ENCODE results near the gene LTB4R. TPM values are rescaled to one million over a fixed set of nuclear protein-coding genes. Genes with fewer than 3 reads are reported as not detected.

Gene LTB4R
- total RNA-seq, 1 experiment from 2014 or later, result 5.0 TPM

Other genes with a start within 250 kb of the LTB4R start
- 0.04 TPM in 1 of 2 replicates, not detected in the other for gene CPNE6, start 239.9 kb upstream of the LTB4R start, total RNA-seq (2014; rRNA removed; shearing (Covaris generic))
- 73.7 and 80.1 TPM in 2 replicates for gene PCK2, start 217.2 kb upstream of the LTB4R start, total RNA-seq (2014; rRNA removed; shearing (Covaris generic))
- 70.4 and 90.1 TPM in 2 replicates for gene DCAF11, start 196.7 kb upstream of the LTB4R start, total RNA-seq (2014; rRNA removed; shearing (Covaris generic))
- 0.87 and 2.1 TPM in 2 replicates for gene NRL, start 196.6 kb upstream of the LTB4R start, total RNA-seq (2014; rRNA removed; shearing (Covaris generic))
- gene FITM1, start 180.8 kb upstream of the LTB4R start, total RNA-seq (2014; rRNA removed; shearing (Covaris generic)), result not detected in 2 replicates
- gene PSME1, start 175.3 kb upstream of the LTB4R start, total RNA-seq (2014; rRNA removed; shearing (Covaris generic)), result 46.9 and 49.3 TPM in 2 replicates
- 25.7 and 35.9 TPM in 2 replicates for gene EMC9, start 169.9 kb upstream of the LTB4R start, total RNA-seq (2014; rRNA removed; shearing (Covaris generic))
- 129 and 134 TPM in 2 replicates for gene PSME2, start 164.9 kb upstream of the LTB4R start, total RNA-seq (2014; rRNA removed; shearing (Covaris generic))
- gene RNF31, start 164.0 kb upstream of the LTB4R start, total RNA-seq (2014; rRNA removed; shearing (Covaris generic)), result 67.7 and 75.0 TPM in 2 replicates
- 8.1 and 11.2 TPM in 2 replicates for gene IRF9, start 150.2 kb upstream of the LTB4R start, total RNA-seq (2014; rRNA removed; shearing (Covaris generic))
- 5.6 and 5.9 TPM in 2 replicates for gene REC8, start 139.4 kb upstream of the LTB4R start, total RNA-seq (2014; rRNA removed; shearing (Covaris generic))
- 139 and 149 TPM in 2 replicates for gene IPO4, start 122.7 kb upstream of the LTB4R start, total RNA-seq (2014; rRNA removed; shearing (Covaris generic))
- 27.4 and 35.2 TPM in 2 replicates for gene TM9SF1, start 116.1 kb upstream of the LTB4R start, total RNA-seq (2014; rRNA removed; shearing (Covaris generic))
- not detected in 2 replicates for gene TSSK4, start 105.8 kb upstream of the LTB4R start, total RNA-seq (2014; rRNA removed; shearing (Covaris generic))
- 17.6 and 20.8 TPM in 2 replicates for gene CHMP4A, start 98.0 kb upstream of the LTB4R start, total RNA-seq (2014; rRNA removed; shearing (Covaris generic))
- 18.6 and 23.6 TPM in 2 replicates for gene MDP1, start 95.4 kb upstream of the LTB4R start, total RNA-seq (2014; rRNA removed; shearing (Covaris generic))
- 195 and 203 TPM in 2 replicates for gene NEDD8, start 79.1 kb upstream of the LTB4R start, total RNA-seq (2014; rRNA removed; shearing (Covaris generic))
- gene GMPR2, start 78.6 kb upstream of the LTB4R start, total RNA-seq (2014; rRNA removed; shearing (Covaris generic)), result 81.6 and 104 TPM in 2 replicates
- gene TINF2, start 68.9 kb upstream of the LTB4R start, total RNA-seq (2014; rRNA removed; shearing (Covaris generic)), result 46.9 and 52.2 TPM in 2 replicates
- gene TGM1, start 48.3 kb upstream of the LTB4R start, total RNA-seq (2014; rRNA removed; shearing (Covaris generic)), result 0.21 and 3.1 TPM in 2 replicates
- gene RABGGTA, start 39.9 kb upstream of the LTB4R start, total RNA-seq (2014; rRNA removed; shearing (Covaris generic)), result 22.8 and 25.9 TPM in 2 replicates
- 13.5 and 18.8 TPM in 2 replicates for gene DHRS1, start 11.7 kb upstream of the LTB4R start, total RNA-seq (2014; rRNA removed; shearing (Covaris generic))
- 27.2 and 32.4 TPM in 2 replicates for gene NOP9, start 11.7 kb upstream of the LTB4R start, total RNA-seq (2014; rRNA removed; shearing (Covaris generic))
- 0.48 TPM in 1 of 2 replicates, not detected in the other for gene CIDEB, start 3.5 kb upstream of the LTB4R start, total RNA-seq (2014; rRNA removed; shearing (Covaris generic))
- gene LTB4R2, start 1.4 kb upstream of the LTB4R start, total RNA-seq (2014; rRNA removed; shearing (Covaris generic)), result 4.8 and 7.8 TPM in 2 replicates
- gene ADCY4, start 23.6 kb downstream of the LTB4R start, total RNA-seq (2014; rRNA removed; shearing (Covaris generic)), result 0.17 TPM in 1 of 2 replicates, not detected in the other
- gene RIPK3, start 28.5 kb downstream of the LTB4R start, total RNA-seq (2014; rRNA removed; shearing (Covaris generic)), result not detected in 2 replicates
- gene NFATC4, start 56.7 kb downstream of the LTB4R start, total RNA-seq (2014; rRNA removed; shearing (Covaris generic)), result 12.2 and 28.3 TPM in 2 replicates
- gene NYNRIN, start 87.5 kb downstream of the LTB4R start, total RNA-seq (2014; rRNA removed; shearing (Covaris generic)), result 3.6 and 6.1 TPM in 2 replicates
- 0.24 and 1.5 TPM in 2 replicates for gene CBLN3, start 118.2 kb downstream of the LTB4R start, total RNA-seq (2014; rRNA removed; shearing (Covaris generic))
- 24.8 and 27.4 TPM in 2 replicates for gene KHNYN, start 118.5 kb downstream of the LTB4R start, total RNA-seq (2014; rRNA removed; shearing (Covaris generic))
- gene SDR39U1, start 131.3 kb downstream of the LTB4R start, total RNA-seq (2014; rRNA removed; shearing (Covaris generic)), result 23.5 and 26.7 TPM in 2 replicates
- not detected in 2 replicates for gene CMA1, start 196.8 kb downstream of the LTB4R start, total RNA-seq (2014; rRNA removed; shearing (Covaris generic))